ENCODE results near the gene VMA21. TPM values are rescaled to one million over a fixed set of nuclear protein-coding genes. Genes with fewer than 3 reads are reported as not detected.

Gene VMA21
- total RNA-seq, 1 experiment from 2014 or later, result 59.7 TPM

DNA sequence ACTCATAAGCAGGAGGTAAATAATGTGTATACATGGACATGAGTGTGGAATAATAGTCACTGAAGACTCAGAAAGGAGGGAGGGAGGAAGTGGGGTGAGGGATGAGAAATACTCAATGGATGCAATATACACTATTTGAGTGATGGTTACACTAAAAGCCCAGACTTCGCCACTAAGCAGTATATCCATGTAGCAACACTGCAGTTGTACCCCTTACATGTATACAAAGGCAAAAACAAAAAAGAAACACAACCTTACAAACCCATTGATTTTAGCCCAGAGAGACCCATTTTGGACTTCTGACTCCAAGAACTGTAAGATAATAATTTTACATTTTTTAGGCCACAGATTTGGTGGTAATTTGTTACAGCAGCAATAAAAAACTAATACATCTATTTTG, 51.5 kb downstream of the VMA21 start:
- CTCF ChIA-PET, result no interaction called here
- no peak for DNase-seq (ENCODE audit: low spot score)
- no peak for TF ChIP-seq EZH2 (IDR thresholded peaks at IDR 0.05; ENCODE audit: borderline replicate concordance, low read depth, low read length, poor library complexity, severe bottlenecking)
- TF ChIP-seq CTCF (conservative IDR thresholded peaks at IDR 0.05; ENCODE audit: low read depth, low read length), result no peak
- POLR2A ChIA-PET (ENCODE audit: low non-redundant PET), result no interaction called here
- Histone ChIP-seq H3K4me1 (ENCODE audit: insufficient read depth, low read length, poor library complexity, severe bottlenecking) (no peaks in the 10 kb centered on the region), H3K4me3 (ENCODE audit: low read depth, low read length, poor library complexity, severe bottlenecking) (no peak overlapping the region), H3K27me3 (replicated peaks; ENCODE audit: insufficient read depth, low read depth, low read length, poor library complexity) (no peaks in the 10 kb centered on the region), H3K36me3 (ENCODE audit: insufficient read depth, low read length, poor library complexity, severe bottlenecking) (no peaks in the 10 kb centered on the region), H3K27ac (ENCODE audit: low read depth, low read length, poor library complexity, severe bottlenecking) (no peak overlapping the region), H3K9me3 (ENCODE audit: low read depth, low read length, poor library complexity, severe bottlenecking) (no peaks in the 10 kb centered on the region)
- BruUV-seq (replicated peaks), result no TSS peak
- intact Hi-C loops (cut with micrococcal nuclease; ENCODE audit: unreplicated experiment), result no loop called here

DNA sequence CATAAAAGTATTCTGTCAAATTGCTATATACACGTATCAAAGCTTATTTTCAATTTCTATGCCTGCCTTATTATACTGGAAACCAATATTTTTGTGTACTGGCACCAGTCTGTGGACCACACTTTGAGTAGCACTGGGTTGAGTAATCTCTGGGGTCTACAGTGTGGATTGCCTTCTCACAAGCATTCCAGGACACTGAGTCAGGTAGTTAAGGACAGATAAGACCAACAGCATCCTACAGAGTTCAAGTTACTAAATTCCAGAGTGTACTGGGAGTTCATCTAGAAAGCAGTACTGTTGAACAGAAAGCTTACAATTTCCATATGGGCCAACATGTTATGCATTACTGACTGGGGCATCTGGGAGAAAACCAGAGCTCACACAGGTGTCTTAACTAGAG, 61.8 kb downstream of the VMA21 start:
- Histone ChIP-seq H3K4me1 (ENCODE audit: insufficient read depth, low read length, poor library complexity, severe bottlenecking) (no peaks in the 10 kb centered on the region), H3K9me3 (ENCODE audit: low read depth, low read length, poor library complexity, severe bottlenecking) (no peaks in the 10 kb centered on the region), H3K36me3 (ENCODE audit: insufficient read depth, low read length, poor library complexity, severe bottlenecking) (no peaks in the 10 kb centered on the region), H3K27ac (ENCODE audit: low read depth, low read length, poor library complexity, severe bottlenecking) (no peak overlapping the region), H3K4me3 (ENCODE audit: low read depth, low read length, poor library complexity, severe bottlenecking) (no peak overlapping the region), H3K27me3 (replicated peaks; ENCODE audit: insufficient read depth, low read depth, low read length, poor library complexity) (no peaks in the 10 kb centered on the region)
- no TSS peak for BruUV-seq (replicated peaks)
- POLR2A ChIA-PET (ENCODE audit: low non-redundant PET), result no interaction called here
- CTCF ChIA-PET, result no interaction called here
- intact Hi-C loops (cut with micrococcal nuclease; ENCODE audit: unreplicated experiment), result no loop called here
- no peak for TF ChIP-seq CTCF (conservative IDR thresholded peaks at IDR 0.05; ENCODE audit: low read depth, low read length)
- TF ChIP-seq EZH2 (IDR thresholded peaks at IDR 0.05; ENCODE audit: borderline replicate concordance, low read depth, low read length, poor library complexity, severe bottlenecking), result no peak
- no peak for DNase-seq (ENCODE audit: low spot score)

Other genes starting within 250 kb of the VMA21 start
- not detected in 2 replicates for gene GPR50, start 220.6 kb upstream of the VMA21 start, total RNA-seq (2021)
- not detected in 2 replicates for gene PASD1, start 166.5 kb downstream of the VMA21 start, total RNA-seq (2021)

Measured in A673 (cell line).